ENCODE results near the gene NSRP1. TPM values are rescaled to one million over a fixed set of nuclear protein-coding genes. Genes with fewer than 3 reads are reported as not detected.

NSRP1 gene
- polyA plus RNA-seq, 3 donors: 7.2 to 19.9 (median 11.7) TPM

- H3K79me2 ChIP-seq (ENCODE audit: insufficient read depth, low read length): no peaks in the 10 kb centered on the region
- H3K27me3 Mint-ChIP-seq (ENCODE audit: low read depth in 3 of 3): peaks cover 73 to 81% (median 76%) of the 10 kb centered on the region in 3 donors
- peaks cover 52% of the 10 kb centered on the region for H3K4me1 Mint-ChIP-seq
- peaks cover 0 to 11% of the 10 kb centered on the region in 2 donors for H3K36me3 Mint-ChIP-seq
- no peaks in the 10 kb centered on the region for H3K36me3 ChIP-seq (replicated peaks in 1 of 2; ENCODE audit: control insufficient read depth in 1 of 2, insufficient read depth in 2 of 2, low read length in 2 of 2)
- H3K9me3 ChIP-seq (replicated peaks in 1 of 2; ENCODE audit: control insufficient read depth in 1 of 2, insufficient read depth in 1 of 2, low read length in 2 of 2): peaks cover 0 to 15% of the 10 kb centered on the region in 2 donors
- peak overlapping the region; percentile 75 for H3K4me2 ChIP-seq (replicated peaks; ENCODE audit: extremely low read depth, low read length, poor library complexity, severe bottlenecking)
- DNase-seq: no peak
- H3K4me1 ChIP-seq (ENCODE audit: control insufficient read depth in 1 of 2, insufficient read depth in 2 of 2, low read length in 2 of 2): peaks cover 32 to 42% of the 10 kb centered on the region in 2 donors
- H2AFZ ChIP-seq (ENCODE audit: insufficient read depth, low read depth, low read length, poor library complexity, severe bottlenecking): peak overlapping the region; percentile 54
- peaks cover 1 to 33% (median 10%) of the 10 kb centered on the region in 7 donors for H3K9me3 Mint-ChIP-seq
- TF ChIP-seq, protein P1, sequence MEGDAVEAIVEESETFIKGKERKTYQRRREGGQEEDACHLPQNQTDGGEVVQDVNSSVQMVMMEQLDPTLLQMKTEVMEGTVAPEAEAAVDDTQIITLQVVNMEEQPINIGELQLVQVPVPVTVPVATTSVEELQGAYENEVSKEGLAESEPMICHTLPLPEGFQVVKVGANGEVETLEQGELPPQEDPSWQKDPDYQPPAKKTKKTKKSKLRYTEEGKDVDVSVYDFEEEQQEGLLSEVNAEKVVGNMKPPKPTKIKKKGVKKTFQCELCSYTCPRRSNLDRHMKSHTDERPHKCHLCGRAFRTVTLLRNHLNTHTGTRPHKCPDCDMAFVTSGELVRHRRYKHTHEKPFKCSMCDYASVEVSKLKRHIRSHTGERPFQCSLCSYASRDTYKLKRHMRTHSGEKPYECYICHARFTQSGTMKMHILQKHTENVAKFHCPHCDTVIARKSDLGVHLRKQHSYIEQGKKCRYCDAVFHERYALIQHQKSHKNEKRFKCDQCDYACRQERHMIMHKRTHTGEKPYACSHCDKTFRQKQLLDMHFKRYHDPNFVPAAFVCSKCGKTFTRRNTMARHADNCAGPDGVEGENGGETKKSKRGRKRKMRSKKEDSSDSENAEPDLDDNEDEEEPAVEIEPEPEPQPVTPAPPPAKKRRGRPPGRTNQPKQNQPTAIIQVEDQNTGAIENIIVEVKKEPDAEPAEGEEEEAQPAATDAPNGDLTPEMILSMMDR (IDR thresholded peaks at IDR 0.05): no peak
- H3K9ac ChIP-seq (ENCODE audit: insufficient read depth, low read length, poor library complexity, severe bottlenecking): no peak overlapping the region
- H3K4me3 Mint-ChIP-seq: peak overlapping the region; percentile 59 to 84
- 51% methylated on average over 10 of the region's 12 CpGs for WGBS (ENCODE audit: insufficient coverage)
- H3K27ac ChIP-seq (ENCODE audit: low read depth in 1 of 2, low read length in 2 of 2): no peak overlapping the region
- H4K20me1 ChIP-seq (ENCODE audit: insufficient read depth, low read length): no peaks in the 10 kb centered on the region
- H3K27ac Mint-ChIP-seq: no peak overlapping the region
- peak overlapping the region in 1 of 3 experiments; percentile 63 for H3K4me3 ChIP-seq (replicated peaks in 1 of 3; ENCODE audit: low read depth in 2 of 3, low read length in 3 of 3)
- peaks cover 43 to 69% of the 10 kb centered on the region in 2 donors for H3K27me3 ChIP-seq (ENCODE audit: control insufficient read depth in 2 of 2, insufficient read depth in 2 of 2, low read length in 2 of 2)
- intact Hi-C loops (cut with micrococcal nuclease): no loop called here
These were observed 118.3 kb downstream of the NSRP1 start for GRCh38 chr17:30234964-30235363.

DNA sequence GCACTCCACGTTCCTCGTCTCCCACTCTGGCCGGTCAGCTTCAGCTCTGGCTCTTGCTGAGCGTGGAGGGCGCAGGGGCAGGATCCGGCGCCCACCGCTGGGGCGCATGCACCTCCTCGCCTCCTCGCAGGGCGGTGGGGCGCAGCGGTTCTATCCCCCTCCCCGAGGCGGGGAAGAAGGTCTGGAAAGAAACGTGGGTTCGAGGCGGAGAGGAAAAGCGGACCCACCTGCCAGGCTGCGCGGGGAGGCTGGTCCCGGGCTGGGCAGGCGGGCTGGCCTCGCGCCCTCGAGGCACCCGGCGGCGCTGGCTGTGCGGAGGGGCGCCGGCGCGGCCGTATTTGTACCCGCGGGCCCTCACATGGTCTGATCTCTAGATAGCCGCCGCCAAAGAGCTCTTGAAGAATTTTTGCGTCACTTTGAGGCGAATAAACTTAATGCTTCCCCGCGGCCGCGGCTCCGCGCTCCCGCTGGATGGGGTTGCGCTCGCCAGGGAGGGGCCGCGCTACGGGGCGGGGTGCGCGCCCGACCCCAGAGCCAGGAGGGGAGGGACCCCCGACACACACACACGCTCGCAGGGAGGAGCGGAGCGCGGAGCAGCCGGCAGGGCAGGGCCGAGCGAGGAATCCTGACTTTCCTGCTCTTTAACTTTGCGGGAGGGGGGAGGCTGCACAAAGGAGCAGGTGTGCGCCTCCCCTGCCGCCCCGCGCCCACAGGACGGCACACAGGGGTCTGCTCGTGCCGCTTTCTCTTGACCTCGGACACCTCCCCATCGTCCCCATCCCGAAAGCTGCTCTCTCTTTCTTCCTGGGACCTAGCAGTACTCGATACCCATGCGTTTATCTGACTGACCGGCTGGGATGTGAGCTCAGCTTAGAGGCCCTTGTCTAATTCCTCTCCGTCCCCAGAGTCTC, 119.0 kb downstream of the NSRP1 start, which contains the start of gene SLC6A4:
Gene SLC6A4 (minus strand): TSS at position 312 of the 911 bp plus-strand sequence. CDS start 13,739 bp downstream, outside the sequence.
- H3K27ac Mint-ChIP-seq: no peak within 1 kb of the TSS
- intact Hi-C loops (cut with micrococcal nuclease): no loop called here
- H3K27me3 Mint-ChIP-seq (ENCODE audit: low read depth in 3 of 3): peaks cover 73 to 81% (median 76%) of the 10 kb centered on the region in 3 donors
- peaks cover 43 to 69% of the 10 kb centered on the region in 2 donors for H3K27me3 ChIP-seq (ENCODE audit: control insufficient read depth in 2 of 2, insufficient read depth in 2 of 2, low read length in 2 of 2)
- H3K9me3 Mint-ChIP-seq: peaks cover 0 to 33% (median 14%) of the 10 kb centered on the region in 7 donors
- H3K9me3 ChIP-seq (replicated peaks in 1 of 2; ENCODE audit: control insufficient read depth in 1 of 2, insufficient read depth in 1 of 2, low read length in 2 of 2): peaks cover 3 to 15% of the 10 kb centered on the region in 2 donors
- peak within 1 kb of the TSS; percentile 13 for H3K9ac ChIP-seq (ENCODE audit: insufficient read depth, low read length, poor library complexity, severe bottlenecking)
- 5% methylated on average over 67 of the region's 82 CpGs for WGBS (ENCODE audit: insufficient coverage)
- H3K4me2 ChIP-seq (replicated peaks; ENCODE audit: extremely low read depth, low read length, poor library complexity, severe bottlenecking): peak within 1 kb of the TSS; percentile 75
- peaks cover 45% of the 10 kb centered on the region for H3K4me1 Mint-ChIP-seq
- peaks cover 26 to 35% of the 10 kb centered on the region in 2 donors for H3K4me1 ChIP-seq (ENCODE audit: control insufficient read depth in 1 of 2, insufficient read depth in 2 of 2, low read length in 2 of 2)
- no peaks in the 10 kb centered on the region for H4K20me1 ChIP-seq (ENCODE audit: insufficient read depth, low read length)
- DNase-seq: no peak
- H2AFZ ChIP-seq (ENCODE audit: insufficient read depth, low read depth, low read length, poor library complexity, severe bottlenecking): peak within 1 kb of the TSS; percentile 54
- H3K36me3 ChIP-seq (replicated peaks in 1 of 2; ENCODE audit: control insufficient read depth in 1 of 2, insufficient read depth in 2 of 2, low read length in 2 of 2): no peaks in the 10 kb centered on the region
- H3K79me2 ChIP-seq (ENCODE audit: insufficient read depth, low read length): no peaks in the 10 kb centered on the region
- H3K27ac ChIP-seq (ENCODE audit: low read depth in 1 of 2, low read length in 2 of 2): no peak within 1 kb of the TSS
- TF ChIP-seq, protein P1 (IDR thresholded peaks at IDR 0.05): no peak
- peak within 1 kb of the TSS; percentile 72 to 84 for H3K4me3 Mint-ChIP-seq
- peak within 1 kb of the TSS in 2 of 3 experiments; percentile 7 to 63 for H3K4me3 ChIP-seq (replicated peaks in 1 of 3; ENCODE audit: low read depth in 2 of 3, low read length in 3 of 3)
- H3K36me3 Mint-ChIP-seq: peaks cover 0 to 11% of the 10 kb centered on the region in 2 donors

Small RNA genes within 50 kb of the gene (small RNA-seq; reads per million reads assigned to genes)
- not detected for gene AC104984.5 (ENCODE audit: insufficient read length, low read depth)

Other genes with a start within 250 kb of the NSRP1 start
- gene SSH2, start 186.6 kb upstream of the NSRP1 start, polyA plus RNA-seq: 10 to 100 TPM; 31.9 to 66.6 (median 54.0) TPM
- gene EFCAB5, start 175.2 kb upstream of the NSRP1 start, polyA plus RNA-seq: under 1 TPM in 1 of 3 donors, not detected in 2; 0.04 TPM
- gene SLC6A4, start 118.9 kb downstream of the NSRP1 start, polyA plus RNA-seq: not detected
- 10 to 100 TPM in 2 of 3 donors, 1 to 10 TPM in 1; 6.6 to 10.8 (median 10.4) TPM for gene BLMH, start 175.1 kb downstream of the NSRP1 start, polyA plus RNA-seq
- gene TMIGD1, start 217.2 kb downstream of the NSRP1 start, polyA plus RNA-seq: not detected

Data from CD14-positive monocyte (primary cell).